H1 (cell line): ENCODE measurements around the gene RASSF5. TPM values are rescaled to one million over a fixed set of nuclear protein-coding genes. Genes with fewer than 3 reads are reported as not detected.

ENCODE experiments used
- BRCA1 ChIP-seq: IDR thresholded peaks from 2 replicates; pipeline ENCODE4 v1.6.1; 2012; ENCODE audit warnings: low read depth, low read length, improper control_type of control experiment
- CBX5 ChIP-seq: fragments of 300-800, 300-1000 bp; sonication (generic); IDR thresholded peaks from 2 replicates; pipeline ENCODE4 v1.7.1; 2016; ENCODE audit warnings: antibody characterized with exemption, low read length, low read depth
- CREB1 ChIP-seq: IDR thresholded peaks from 2 replicates; pipeline ENCODE4 v1.6.1; 2012; ENCODE audit warnings: inconsistent platforms
- CTCF ChIP-seq, 3 experiments: IDR thresholded peaks; 1 replicate in 2 of 3; 2 replicates in 1 of 3; pipeline versions ENCODE4 v1.5.1 to v1.6.1; 2011; ENCODE audit warnings: low read length in 3 of 3, mild to moderate bottlenecking in 3 of 3, inconsistent platforms in 2 of 3, low read depth in 1 of 3, moderate library complexity in 1 of 3; ENCODE audit not compliant: insufficient read depth in 1 of 3; ENCODE audit errors: control extremely low read depth in 1 of 3
- GABPA ChIP-seq: IDR thresholded peaks from 2 replicates; pipeline ENCODE4 v1.6.1; 2011; ENCODE audit warnings: mild to moderate bottlenecking, low read length, moderate library complexity, borderline replicate concordance; ENCODE audit not compliant: insufficient read depth
- GTF2F1 ChIP-seq: IDR thresholded peaks from 2 replicates; pipeline ENCODE4 v1.6.1; 2012; ENCODE audit warnings: low read depth, low read length, improper control_type of control experiment, borderline replicate concordance
- JUND ChIP-seq: IDR thresholded peaks from 2 replicates; pipeline ENCODE4 v1.6.1; 2011; ENCODE audit warnings: mild to moderate bottlenecking, improper control_type of control experiment, low read length
- KDM5A ChIP-seq: fragments of 200-600 bp; IDR thresholded peaks from 2 replicates; pipeline ENCODE4 v1.7.1; 2012; ENCODE audit warnings: mild to moderate bottlenecking, low read length, inconsistent platforms, mixed read lengths
- NRF1 ChIP-seq: IDR thresholded peaks from 2 replicates; pipeline ENCODE4 v1.6.1; 2011; ENCODE audit warnings: mild to moderate bottlenecking, low read depth, low read length, improper control_type of control experiment
- PHF8 ChIP-seq: fragments of 200-600 bp; sonication (generic); conservative IDR thresholded peaks from 2 replicates; pipeline ENCODE4 v1.7.1; 2012; ENCODE audit warnings: low read depth, mild to moderate bottlenecking, inconsistent platforms, low read length, moderate library complexity
- RFX5 ChIP-seq: IDR thresholded peaks from 2 replicates; pipeline ENCODE4 v1.6.1; 2011; ENCODE audit warnings: low read depth, low read length, improper control_type of control experiment, borderline replicate concordance
- RXRA ChIP-seq: IDR thresholded peaks from 2 replicates; pipeline ENCODE4 v1.6.1; 2011; ENCODE audit warnings: low read depth, mild to moderate bottlenecking, low read length, moderate library complexity; ENCODE audit not compliant: insufficient read depth
- SAP30 ChIP-seq: fragments of 300-600 bp; sonication (generic); IDR thresholded peaks from 2 replicates; pipeline ENCODE4 v1.7.1; 2012; ENCODE audit warnings: low read length, moderate library complexity, mild to moderate bottlenecking, inconsistent platforms; ENCODE audit not compliant: insufficient read depth, insufficient replicate concordance
- SIRT6 ChIP-seq: IDR thresholded peaks from one replicate; pipeline ENCODE4 v1.7.1; 2012; ENCODE audit warnings: low read length, inconsistent platforms
- SIX5 ChIP-seq: IDR thresholded peaks from 2 replicates; pipeline ENCODE4 v1.6.1; 2011; ENCODE audit warnings: mild to moderate bottlenecking, low read depth, low read length
- SP4 ChIP-seq: IDR thresholded peaks from 2 replicates; pipeline ENCODE4 v1.6.1; 2012; ENCODE audit warnings: low read length, inconsistent platforms
- TAF7 ChIP-seq: optimal IDR thresholded peaks from 2 replicates; pipeline ENCODE3; 2011; ENCODE audit warnings: low read depth, mild to moderate bottlenecking, inconsistent platforms, low read length, moderate library complexity, borderline replicate concordance
- ZNF274 ChIP-seq: IDR thresholded peaks from 2 replicates; pipeline ENCODE4 v1.7.0; 2012; ENCODE audit warnings: low read length, borderline replicate concordance; ENCODE audit errors: extremely low read depth
- polyA plus RNA-seq, 7 experiments: library from polyadenylated mRNA; depleted of rRNA in 3 of 7; stranded (reverse) in 5 of 7; unstranded in 2 of 7; fragments of >200 nt in 5 of 7; fragments of 200-250 nt in 2 of 7; gene quantifications; 1 replicate in 5 of 7; 2 replicates in 1 of 7; 4 replicates in 1 of 7; pipeline versions ENCODE4 v1.2.1 to v1.2.3, GENCODE V29; 2011 to 2013; ENCODE audit warnings: missing spikeins in 2 of 7, mixed read lengths in 2 of 7
- total RNA-seq: library from RNA; stranded (reverse); fragmentation: NEBNext Ultra II Directional; extraction: Animal tissue kit (Norgen Biotek cat#: 25700); gene quantifications from 2 replicates; pipeline ENCODE4 v1.2.1, GENCODE V29; 2021

RASSF5 gene
- total and polyA plus RNA-seq, 2 of the 8 experiments (the other 6 are each of a cell fraction or from before 2014, with no cell fraction given): 0.82 to 1.8 TPM

- no peak for TF ChIP-seq CTCF (IDR thresholded peaks at IDR 0.05; ENCODE audit: control extremely low read depth in 1 of 3, insufficient read depth in 1 of 3, low read depth in 1 of 3, low read length in 3 of 3)
- TF ChIP-seq RXRA: no peak
- TF ChIP-seq SP4: no peak
- no peak for TF ChIP-seq GABPA
- TF ChIP-seq SAP30: no peak
- peak; percentile 78 for TF ChIP-seq CREB1
- no peak for TF ChIP-seq CBX5
- TF ChIP-seq BRCA1: no peak
- no peak for TF ChIP-seq NRF1
- TF ChIP-seq RFX5: no peak
- peak; percentile 37; the same call in 1 of the 2 replicates for TF ChIP-seq JUND
- no peak for TF ChIP-seq ZNF274
- no peak for TF ChIP-seq TAF7
- no peak for TF ChIP-seq KDM5A
- no peak for TF ChIP-seq GTF2F1
- peak; percentile 39; the same call in 1 of the 2 replicates for TF ChIP-seq PHF8
- TF ChIP-seq SIRT6: no peak
- TF ChIP-seq SIX5: no peak
Measured at GRCh38 chr1:206635080-206635977, 128.0 kb downstream of the RASSF5 start, which contains the start of gene DYRK3 (continued).
